ENCODE measurements around the gene B3GAT1. TPM values are rescaled to one million over a fixed set of nuclear protein-coding genes. Genes with fewer than 3 reads are reported as not detected.
A peak's percentile ranks its signal among the peaks of the same experiment; 100 is the strongest.

Gene B3GAT1
- total RNA-seq, 3 donors from 2014 or later (not counting 1 experiment from before 2014, with no cell fraction given), result 41.3 to 78.4 (median 65.1) TPM

DNA sequence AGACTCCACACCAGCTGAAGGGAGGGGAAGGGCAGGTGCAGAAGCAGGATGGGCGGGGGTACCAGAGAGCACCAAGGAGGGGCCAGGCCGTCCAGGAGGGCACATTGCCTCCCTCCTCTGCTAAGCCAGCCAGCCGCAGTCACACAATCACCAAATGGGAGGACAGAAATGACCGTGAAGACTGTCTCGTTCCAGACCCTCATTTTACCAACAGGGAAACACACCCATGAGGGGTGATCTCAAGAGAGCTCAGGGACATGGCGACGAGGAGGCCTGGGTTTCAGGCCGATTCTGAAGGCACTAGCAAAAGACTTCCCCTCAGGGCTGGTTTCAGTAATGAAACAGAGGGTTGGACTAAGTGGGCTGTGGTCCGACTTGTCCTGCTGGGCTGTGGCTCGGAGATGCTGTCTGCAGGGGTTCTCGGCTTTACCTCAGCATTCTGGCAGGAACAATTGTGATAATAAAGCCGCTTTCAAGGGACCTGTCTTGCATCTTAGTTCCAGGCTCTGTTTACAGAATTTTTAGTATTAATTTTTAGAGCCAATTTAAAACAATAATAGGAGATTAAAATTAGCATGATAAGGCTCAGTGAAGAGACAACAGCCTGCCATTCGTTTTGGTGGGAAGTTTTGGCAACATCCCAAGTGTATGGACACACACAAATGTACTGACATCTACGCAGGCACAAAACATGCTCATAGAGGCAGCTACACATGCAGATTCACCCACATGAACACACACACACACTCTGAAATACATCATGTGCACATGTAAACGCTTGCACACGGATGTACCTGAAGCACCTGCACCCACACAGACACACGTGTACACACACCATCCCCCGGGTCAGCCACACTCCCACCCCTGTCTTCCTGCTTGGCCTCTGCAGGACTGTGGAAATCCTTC, 2.0 kb upstream of the B3GAT1 start:
- ATAC-seq (no peak), DNase-seq (no peak)
- peaks cover 17% of the 10 kb centered on the region for H3K27me3 ChIP-seq (ENCODE audit: control insufficient read depth, insufficient read depth, low read length)
- H3K36me3 Mint-ChIP-seq, result no peaks in the 10 kb centered on the region
- 45% methylated on average over 18 of the region's 18 CpGs for WGBS (ENCODE audit: insufficient coverage)
- TF ChIP-seq CTCF (IDR thresholded peaks at IDR 0.05), result no peak
- H3K4me1 ChIP-seq (ENCODE audit: control insufficient read depth, insufficient read depth, low read length), result peaks cover 31% of the 10 kb centered on the region
- peak overlapping the region; percentile 79 for H3K4me3 Mint-ChIP-seq
- H3K9me3 ChIP-seq (ENCODE audit: control insufficient read depth, insufficient read depth, low read length), result no peaks in the 10 kb centered on the region
- H3K27ac Mint-ChIP-seq, result peak overlapping the region; percentile 24 to 44
- no peak overlapping the region for H3K4me3 ChIP-seq (ENCODE audit: low read length)
- H3K4me1 Mint-ChIP-seq, result peaks cover 44 to 55% of the 10 kb centered on the region in 2 donors
- H3K36me3 ChIP-seq (ENCODE audit: control insufficient read depth, insufficient read depth, low read length), result no peaks in the 10 kb centered on the region
- H3K27ac ChIP-seq (ENCODE audit: low read length), result no peak overlapping the region
- no peaks in the 10 kb centered on the region for H3K9me3 Mint-ChIP-seq
- H3K27me3 Mint-ChIP-seq (ENCODE audit: low read depth in 2 of 2), result peaks cover 23 to 32% of the 10 kb centered on the region in 2 donors
- intact Hi-C loops (cut with micrococcal nuclease), result no loop called here

- DNase-seq (no peak), ATAC-seq (no peak)
- H3K9me3 Mint-ChIP-seq, result no peaks in the 10 kb centered on the region
- no peaks in the 10 kb centered on the region for H3K36me3 ChIP-seq (ENCODE audit: control insufficient read depth, insufficient read depth, low read length)
- H3K4me1 ChIP-seq (ENCODE audit: control insufficient read depth, insufficient read depth, low read length), result peaks cover 31% of the 10 kb centered on the region
- TF ChIP-seq CTCF (IDR thresholded peaks at IDR 0.05), result no peak
- H3K9me3 ChIP-seq (ENCODE audit: control insufficient read depth, insufficient read depth, low read length), result no peaks in the 10 kb centered on the region
- no peaks in the 10 kb centered on the region for H3K36me3 Mint-ChIP-seq
- H3K4me3 Mint-ChIP-seq, result peak overlapping the region; percentile 79
- intact Hi-C loops (cut with micrococcal nuclease), result no loop called here
- peak overlapping the region; percentile 46 for H3K4me3 ChIP-seq (ENCODE audit: low read length)
- H3K27ac Mint-ChIP-seq, result peak overlapping the region; percentile 24 to 44
- no peak overlapping the region for H3K27ac ChIP-seq (ENCODE audit: low read length)
- H3K4me1 Mint-ChIP-seq, result peaks cover 39 to 56% of the 10 kb centered on the region in 2 donors
- peaks cover 17% of the 10 kb centered on the region for H3K27me3 ChIP-seq (ENCODE audit: control insufficient read depth, insufficient read depth, low read length)
- H3K27me3 Mint-ChIP-seq (ENCODE audit: low read depth in 2 of 2), result peaks cover 23 to 32% of the 10 kb centered on the region in 2 donors
- 9% methylated on average over 21 of the region's 22 CpGs for WGBS (ENCODE audit: insufficient coverage)
These were observed 1.2 kb upstream of the B3GAT1 start for GRCh38 chr11:134413043-134413825.

- Mint-ChIP-seq H3K27ac (peak overlapping the region; percentile 50 to 90), H3K36me3 (no peaks in the 10 kb centered on the region), H3K4me3 (peak overlapping the region; percentile 89), H3K9me3 (no peaks in the 10 kb centered on the region), H3K27me3 (ENCODE audit: low read depth in 2 of 2) (peaks cover 6 to 27% of the 10 kb centered on the region in 2 donors), H3K4me1 (peaks cover 51 to 68% of the 10 kb centered on the region in 2 donors)
- peak overlapping the region; percentile 55 for H3K27ac ChIP-seq (ENCODE audit: low read length)
- no peaks in the 10 kb centered on the region for H3K36me3 ChIP-seq (ENCODE audit: control insufficient read depth, insufficient read depth, low read length)
- no peaks in the 10 kb centered on the region for H3K9me3 ChIP-seq (ENCODE audit: control insufficient read depth, insufficient read depth, low read length)
- WGBS (ENCODE audit: insufficient coverage), result 72% methylated on average over 4 of the region's 5 CpGs
- H3K4me3 ChIP-seq (ENCODE audit: low read length), result peak overlapping the region; percentile 44
- ATAC-seq, result no peak
- no peak for TF ChIP-seq CTCF (IDR thresholded peaks at IDR 0.05)
- peaks cover 48% of the 10 kb centered on the region for H3K4me1 ChIP-seq (ENCODE audit: control insufficient read depth, insufficient read depth, low read length)
- DNase-seq, result no peak
- peaks cover 17% of the 10 kb centered on the region for H3K27me3 ChIP-seq (ENCODE audit: control insufficient read depth, insufficient read depth, low read length)
- intact Hi-C loops (cut with micrococcal nuclease), result no loop called here
These were observed 1.3 kb downstream of the B3GAT1 start for GRCh38 chr11:134410766-134411165.

Data from natural killer cell (primary cell).